GM23248 (cell line): ENCODE data around the gene TRAPPC12.

Experiments used
- EZH2 ChIP-seq: fragments of 200-600 bp; sonication (generic); IDR thresholded peaks from 2 replicates; pipeline ENCODE4 v1.6.1; 2018; ENCODE audit warnings: antibody characterized with exemption, mild to moderate bottlenecking; ENCODE audit not compliant: insufficient read depth, poor library complexity, severe bottlenecking
- EZH2phosphoT487 ChIP-seq: fragments of 200-600 bp; sonication (generic); IDR thresholded peaks from 2 replicates; pipeline ENCODE4 v1.6.1; 2018; ENCODE audit warnings: antibody characterized with exemption, moderate library complexity, mild to moderate bottlenecking, low read depth; ENCODE audit not compliant: insufficient read depth

GRCh38 chr2:3513026-3513810 lies 133.7 kb downstream of the TRAPPC12 start:
- TF ChIP-seq EZH2phosphoT487 (no peak), EZH2 (no peak)
